ENCODE data around the gene ATP5MC2.

DNA sequence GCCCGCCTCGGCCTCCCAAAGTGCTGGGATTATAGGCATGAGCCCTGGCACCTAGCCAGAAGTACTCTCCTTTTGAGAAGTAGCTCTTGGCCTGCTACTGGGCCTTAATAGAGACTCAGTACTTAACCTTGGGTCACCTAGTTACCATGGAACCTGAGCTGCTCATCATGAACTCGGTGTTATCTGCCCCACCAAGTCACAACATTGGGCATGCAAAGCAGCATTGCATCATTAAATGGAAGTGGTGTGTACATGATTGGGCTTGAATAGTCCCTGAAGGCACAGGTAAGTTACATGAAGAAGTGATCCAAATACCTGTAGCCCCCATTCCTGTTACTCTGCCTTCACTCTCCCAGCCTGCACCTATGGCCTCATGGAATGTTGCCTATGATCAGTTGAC, 31.8 kb downstream of the ATP5MC2 start:
- TF ChIP-seq, protein P1, sequence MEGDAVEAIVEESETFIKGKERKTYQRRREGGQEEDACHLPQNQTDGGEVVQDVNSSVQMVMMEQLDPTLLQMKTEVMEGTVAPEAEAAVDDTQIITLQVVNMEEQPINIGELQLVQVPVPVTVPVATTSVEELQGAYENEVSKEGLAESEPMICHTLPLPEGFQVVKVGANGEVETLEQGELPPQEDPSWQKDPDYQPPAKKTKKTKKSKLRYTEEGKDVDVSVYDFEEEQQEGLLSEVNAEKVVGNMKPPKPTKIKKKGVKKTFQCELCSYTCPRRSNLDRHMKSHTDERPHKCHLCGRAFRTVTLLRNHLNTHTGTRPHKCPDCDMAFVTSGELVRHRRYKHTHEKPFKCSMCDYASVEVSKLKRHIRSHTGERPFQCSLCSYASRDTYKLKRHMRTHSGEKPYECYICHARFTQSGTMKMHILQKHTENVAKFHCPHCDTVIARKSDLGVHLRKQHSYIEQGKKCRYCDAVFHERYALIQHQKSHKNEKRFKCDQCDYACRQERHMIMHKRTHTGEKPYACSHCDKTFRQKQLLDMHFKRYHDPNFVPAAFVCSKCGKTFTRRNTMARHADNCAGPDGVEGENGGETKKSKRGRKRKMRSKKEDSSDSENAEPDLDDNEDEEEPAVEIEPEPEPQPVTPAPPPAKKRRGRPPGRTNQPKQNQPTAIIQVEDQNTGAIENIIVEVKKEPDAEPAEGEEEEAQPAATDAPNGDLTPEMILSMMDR (IDR thresholded peaks at IDR 0.05 in 4 of 5, conservative IDR thresholded peaks at IDR 0.05 in 1 of 5): no peak
- no peak for TF ChIP-seq POLR2A (IDR thresholded peaks at IDR 0.05)

All from gastrocnemius medialis (tissue), 4 donors.